ENCODE results near the gene MOGAT1. TPM values are rescaled to one million over a fixed set of nuclear protein-coding genes. Genes with fewer than 3 reads are reported as not detected.
"Not testable (repeated sequence)": the region's sequence is repeated elsewhere in the genome, so short reads cannot be mapped to it uniquely, and the experiment has no call there.

MOGAT1 gene
- total RNA-seq, 1 experiment from 2014 or later = not detected

- CTCF ChIA-PET; in situ Hi-C loops (cut with HindIII; ENCODE audit: low pct_unique_long_range_greater_than_20kb, low sequenced_read_pairs); H3K4me1 ChIP-seq (ENCODE audit: control insufficient read depth, insufficient read depth, low read length); DNase-seq (ENCODE audit: low read depth, low spot score); H3K27ac ChIP-seq (ENCODE audit: low read length); H3K9me3 ChIP-seq (ENCODE audit: control insufficient read depth, insufficient read depth, low read depth, low read length); H3K4me3 ChIP-seq (ENCODE audit: low read depth in 2 of 2, low read length in 2 of 2); H3K27me3 ChIP-seq (ENCODE audit: control insufficient read depth, insufficient read depth, low read length); BruUV-seq (replicated peaks); ATAC-seq; H3K36me3 ChIP-seq (ENCODE audit: control insufficient read depth, insufficient read depth, low read length); intact Hi-C loops (cut with micrococcal nuclease; ENCODE audit: unreplicated experiment): not testable (repeated sequence)
- POLR2A ChIA-PET = interaction anchor here (0.7 kb wide), 1 partner anchor 48 kb away, joined by 3 read pairs; no protein-coding TSS in a partner anchor
Observed at GRCh38 chr2:222721597-222721996, 50.1 kb downstream of the MOGAT1 start.

GRCh38 chr2:222722327-222722946, 51.0 kb downstream of the MOGAT1 start:
- intact Hi-C loops (cut with micrococcal nuclease; ENCODE audit: unreplicated experiment) (no loop called here), in situ Hi-C loops (cut with HindIII; ENCODE audit: low pct_unique_long_range_greater_than_20kb, low sequenced_read_pairs) (no loop called here)
- Histone ChIP-seq H3K27me3 (ENCODE audit: control insufficient read depth, insufficient read depth, low read length) (no peaks in the 10 kb centered on the region), H3K9me3 (ENCODE audit: control insufficient read depth, insufficient read depth, low read depth, low read length) (no peaks in the 10 kb centered on the region), H3K27ac (ENCODE audit: low read length) (no peak overlapping the region), H3K4me3 (ENCODE audit: low read depth in 2 of 2, low read length in 2 of 2) (no peak overlapping the region), H3K4me1 (ENCODE audit: control insufficient read depth, insufficient read depth, low read length) (no peaks in the 10 kb centered on the region), H3K36me3 (ENCODE audit: control insufficient read depth, insufficient read depth, low read length) (no peaks in the 10 kb centered on the region)
- no peak for TF ChIP-seq SIN3A (IDR thresholded peaks at IDR 0.05; ENCODE audit: borderline replicate concordance, insufficient read depth, low read depth, low read length)
- TF ChIP-seq POLR2AphosphoS5 (IDR thresholded peaks at IDR 0.05; ENCODE audit: low read depth, low read length) = no peak
- TF ChIP-seq REST (IDR thresholded peaks at IDR 0.05; ENCODE audit: insufficient read depth in 1 of 2, low read depth in 2 of 2, low read length in 1 of 2) = no peak
- TF ChIP-seq CTCF (IDR thresholded peaks at IDR 0.05) = no peak
- no peak for TF ChIP-seq TCF7L2 (IDR thresholded peaks at IDR 0.05; ENCODE audit: low read depth, low read length)
- no TSS peak for BruUV-seq (replicated peaks)
- POLR2A ChIA-PET = interaction anchor here (0.7 kb wide), 1 partner anchor 47 kb away, joined by 3 read pairs; no protein-coding TSS in a partner anchor
- CTCF ChIA-PET = no interaction called here
- no peak for ATAC-seq
- DNase-seq (ENCODE audit: low read depth, low spot score) = no peak

GRCh38 chr2:222724208-222724607, 52.8 kb downstream of the MOGAT1 start:
- CTCF ChIA-PET = no interaction called here
- BruUV-seq (replicated peaks) = no TSS peak
- in situ Hi-C loops (cut with HindIII; ENCODE audit: low pct_unique_long_range_greater_than_20kb, low sequenced_read_pairs) = no loop called here

More at GRCh38 chr2:222724208-222724607, 52.8 kb downstream of the MOGAT1 start:
- Histone ChIP-seq H3K4me3 (ENCODE audit: low read depth in 2 of 2, low read length in 2 of 2) (no peak overlapping the region), H3K9me3 (ENCODE audit: control insufficient read depth, insufficient read depth, low read depth, low read length) (no peaks in the 10 kb centered on the region), H3K36me3 (ENCODE audit: control insufficient read depth, insufficient read depth, low read length) (no peaks in the 10 kb centered on the region), H3K27ac (ENCODE audit: low read length) (no peak overlapping the region), H3K4me1 (ENCODE audit: control insufficient read depth, insufficient read depth, low read length) (no peaks in the 10 kb centered on the region), H3K27me3 (ENCODE audit: control insufficient read depth, insufficient read depth, low read length) (no peaks in the 10 kb centered on the region)
- no peak for DNase-seq (ENCODE audit: low read depth, low spot score)
- ATAC-seq = no peak
- POLR2A ChIA-PET = no interaction called here
- intact Hi-C loops (cut with micrococcal nuclease; ENCODE audit: unreplicated experiment) = no loop called here
- TF ChIP-seq POLR2AphosphoS5 (IDR thresholded peaks at IDR 0.05; ENCODE audit: low read depth, low read length) (no peak), TCF7L2 (IDR thresholded peaks at IDR 0.05; ENCODE audit: low read depth, low read length) (no peak), REST (IDR thresholded peaks at IDR 0.05; ENCODE audit: insufficient read depth in 1 of 2, low read depth in 2 of 2, low read length in 1 of 2) (no peak), SIN3A (IDR thresholded peaks at IDR 0.05; ENCODE audit: borderline replicate concordance, insufficient read depth, low read depth, low read length) (no peak), CTCF (IDR thresholded peaks at IDR 0.05) (no peak)
